HepG2 (cell line): Measurements from ENCODE around the gene LENG1. TPM values are rescaled to one million over a fixed set of nuclear protein-coding genes. Genes with fewer than 3 reads are reported as not detected.
A peak's percentile ranks its signal among the peaks of the same experiment; 100 is the strongest.

Experiments
- ARID3A ChIP-seq: IDR thresholded peaks from 2 replicates; pipeline ENCODE4 v1.6.1; 2012; ENCODE audit warnings: low read depth, low read length, improper control_type of control experiment
- HNF4G ChIP-seq, 2 experiments: sonication (generic) in 1 of 2; formaldehyde crosslinking in 1 of 2; IDR thresholded peaks; 2 replicates each; pipeline versions ENCODE4 v1.4.0 to v1.6.1; 2011 to 2020; ENCODE audit warnings: borderline replicate concordance in 2 of 2, low read depth in 2 of 2, mild to moderate bottlenecking in 2 of 2, low read length in 1 of 2, missing genetic modification reagents in 1 of 2, moderate library complexity in 1 of 2
- HNRNPLL ChIP-seq: fragments of 200-400 bp; formaldehyde crosslinking; IDR thresholded peaks from 2 replicates; pipeline ENCODE4 v1.6.1; 2017; ENCODE audit warnings: mild to moderate bottlenecking, low read depth, low read length; ENCODE audit not compliant: poor library complexity, severe bottlenecking
- KDM5A ChIP-seq: fragments of 200-600 bp; sonication (generic); IDR thresholded peaks from 2 replicates; pipeline ENCODE4 v1.7.0; 2018; ENCODE audit warnings: antibody characterized with exemption, mild to moderate bottlenecking, low read length, borderline replicate concordance
- MTF1 ChIP-seq: sonication (generic); formaldehyde crosslinking; IDR thresholded peaks from 2 replicates; pipeline ENCODE4 v1.5.0; 2020; ENCODE audit warnings: missing genetic modification reagents
- NRL ChIP-seq: sonication (generic); formaldehyde crosslinking; IDR thresholded peaks from 2 replicates; pipeline ENCODE4 v1.5.0; 2020; ENCODE audit warnings: missing genetic modification reagents, mild to moderate bottlenecking, moderate library complexity, borderline replicate concordance
- SIN3B ChIP-seq: fragments of 150-350 bp; IDR thresholded peaks from 2 replicates; pipeline ENCODE4 v1.6.1; 2014; ENCODE audit warnings: low read length
- SNAPC4 ChIP-seq: sonication (generic); formaldehyde crosslinking; IDR thresholded peaks from 2 replicates; pipeline ENCODE4 v1.4.0; 2020; ENCODE audit warnings: mild to moderate bottlenecking, missing genetic modification reagents
- ZBTB1 ChIP-seq: sonication (generic); formaldehyde crosslinking; IDR thresholded peaks from 2 replicates; pipeline ENCODE4 v1.4.0; 2020; ENCODE audit warnings: missing genetic modification reagents, borderline replicate concordance
- ZBTB20 ChIP-seq: sonication (generic); formaldehyde crosslinking; IDR thresholded peaks from 2 replicates; pipeline ENCODE4 v1.8.1; 2023; ENCODE audit warnings: missing genetic modification reagents, low read depth, mild to moderate bottlenecking, borderline replicate concordance
- ZNF264 ChIP-seq: sonication (generic); formaldehyde crosslinking; IDR thresholded peaks from 2 replicates; pipeline ENCODE4 v1.4.0; 2020; ENCODE audit warnings: missing genetic modification reagents
- ZNF280D ChIP-seq: sonication (generic); formaldehyde crosslinking; IDR thresholded peaks from 2 replicates; pipeline ENCODE4 v1.5.1; 2020; ENCODE audit warnings: mild to moderate bottlenecking, missing genetic modification reagents
- ZNF329 ChIP-seq: sonication (generic); formaldehyde crosslinking; IDR thresholded peaks from 2 replicates; pipeline ENCODE4 v1.9.0; 2021; ENCODE audit warnings: low read depth, mild to moderate bottlenecking, missing genetic modification reagents
- ZNF546 ChIP-seq: sonication (generic); formaldehyde crosslinking; conservative IDR thresholded peaks from 2 replicates; pipeline ENCODE4 v1.8.1; 2023; ENCODE audit warnings: mild to moderate bottlenecking, missing genetic modification reagents
- ZNF614 ChIP-seq: IDR thresholded peaks from 2 replicates; pipeline ENCODE4 v1.6.1; 2018; ENCODE audit warnings: missing biosample characterization, missing genetic modification reagents, inconsistent platforms, borderline replicate concordance
- ZNF704 ChIP-seq: sonication (generic); formaldehyde crosslinking; IDR thresholded peaks from 2 replicates; pipeline ENCODE4 v1.8.1; 2023; ENCODE audit warnings: mild to moderate bottlenecking, inconsistent platforms, moderate library complexity, missing genetic modification reagents, borderline replicate concordance
- ZSCAN22 ChIP-seq: sonication (generic); formaldehyde crosslinking; IDR thresholded peaks from 2 replicates; pipeline ENCODE4 v1.4.0; 2020; ENCODE audit warnings: mild to moderate bottlenecking, missing genetic modification reagents
- polyA plus RNA-seq, 8 experiments: library from polyadenylated mRNA; depleted of rRNA in 3 of 8; stranded (reverse) in 7 of 8; unstranded in 1 of 8; fragments of >200 nt; fragmentation: Illumina TruSeq in 4 of 8; extraction: Trizol in 4 of 8; gene quantifications; 2 replicates each; pipeline versions ENCODE4 v1.2.1 to v1.2.3, GENCODE V29; 2011 to 2016; ENCODE audit warnings: low read depth in 4 of 8, missing spikeins in 1 of 8, mixed read lengths in 1 of 8; ENCODE audit not compliant: insufficient read depth in 1 of 8
- total RNA-seq, 5 experiments: library from RNA; depleted of rRNA; stranded (reverse); fragments of >200 nt; fragmentation: Illumina TruSeq; extraction: Trizol; gene quantifications; 2 replicates each; pipeline ENCODE4 v1.2.3, GENCODE V29; 2016; ENCODE audit warnings: low read depth in 1 of 5

Gene LENG1
- total and polyA plus RNA-seq, 2 of the 13 experiments (the other 11 are each of a cell fraction or from before 2014, with no cell fraction given): 1.8 to 3.8 TPM

GRCh38 chr19:54201172-54201701, 41.7 kb upstream of the LENG1 start (continued):
- TF ChIP-seq NRL (CRISPR knock-in tag) (peak; percentile 5; the same call in 1 of the 2 replicates), KDM5A (0 out of 2 replicates have a peak, but pooled peaks have one; percentile 54), ZNF280D (CRISPR knock-in tag) (0 out of 2 replicates have a peak, but pooled peaks have one; percentile 62), ZNF704 (CRISPR knock-in tag) (no peak), ZBTB20 (CRISPR knock-in tag) (peak; percentile 70; the same call in 1 of the 2 replicates), SNAPC4 (CRISPR knock-in tag) (no peak), HNRNPLL (no peak), MTF1 (CRISPR knock-in tag) (no peak), ZNF329 (0 out of 2 replicates have a peak, but pooled peaks have one; percentile 14), HNF4G (IDR thresholded peaks at IDR 0.05; ENCODE audit: borderline replicate concordance, low read depth, low read length) (no peak), HNF4G (CRISPR knock-in tag; IDR thresholded peaks at IDR 0.05; ENCODE audit: borderline replicate concordance, low read depth) (no peak), SIN3B (no peak), ZBTB1 (CRISPR knock-in tag) (no peak), ARID3A (no peak), ZSCAN22 (0 out of 2 replicates have a peak, but pooled peaks have one; percentile 24), ZNF546 (CRISPR knock-in tag) (no peak), ZNF264 (CRISPR knock-in tag) (no peak), ZNF614 (CRISPR knock-in tag) (no peak)
